Panc1 (cell line): Measurements from ENCODE around the gene SPATA1. TPM values are rescaled to one million over a fixed set of nuclear protein-coding genes. Genes with fewer than 3 reads are reported as not detected.
A peak's percentile ranks its signal among the peaks of the same experiment; 100 is the strongest.

Source experiments
- ATAC-seq: fragments of 200-7000 bp; cut with Tn5 transposase; 2 replicates; pipeline ENCODE4 v1.9.1; 2020; ENCODE audit warnings: mild to moderate bottlenecking, moderate library complexity
- BruUV-seq: library from RNA; stranded (reverse); fragments of 400-500 nt; replicated peaks from 2 replicates; lab custom pipeline; 2021; lab: Mats Ljungman, UMichigan
- CTCF ChIA-PET: fragments of 300-600 bp; sonication (Branson Sonifier 250); formaldehyde crosslinking; loops from one replicate; lab custom pipeline; 2022; ENCODE audit warnings: antibody characterized with exemption; lab: Charles Lee
- POLR2A ChIA-PET: fragments of 300-600 bp; sonication (Branson Sonifier 250); formaldehyde crosslinking; loops from one replicate; lab custom pipeline; 2022; ENCODE audit warnings: antibody characterized with exemption; lab: Charles Lee
- DNase-seq: peaks from one replicate; pipeline ENCODE4 v3.0.0-alpha.2; 2010; ENCODE audit warnings: low read depth, low spot score
- H3K27ac ChIP-seq: 2 replicates; pipeline ENCODE4 v1.5.1; 2011; ENCODE audit warnings: mild to moderate bottlenecking, low read length, inconsistent platforms
- H3K27me3 ChIP-seq: fragments of 200-500 bp; sonication (Bioruptor generic); 2 replicates; pipeline ENCODE4 v1.6.0; 2014; ENCODE audit warnings: low read length, inconsistent platforms; ENCODE audit not compliant: control insufficient read depth, insufficient read depth
- H3K36me3 ChIP-seq: fragments of 200-500 bp; sonication (Bioruptor generic); 2 replicates; pipeline ENCODE4 v1.5.1; 2014; ENCODE audit warnings: inconsistent platforms, mild to moderate bottlenecking, low read length, moderate library complexity; ENCODE audit not compliant: control insufficient read depth, insufficient read depth
- H3K4me1 ChIP-seq: 2 replicates; pipeline ENCODE4 v1.5.1; 2011; ENCODE audit warnings: inconsistent platforms, mild to moderate bottlenecking, low read length, moderate library complexity; ENCODE audit not compliant: control insufficient read depth, insufficient read depth
- H3K4me3 ChIP-seq, 2 experiments: 2 replicates each; pipeline ENCODE4 v1.5.1; 2011 to 2012; ENCODE audit warnings: low read depth in 2 of 2, low read length in 2 of 2, mild to moderate bottlenecking in 2 of 2, inconsistent platforms in 1 of 2, moderate library complexity in 1 of 2
- H3K9me3 ChIP-seq: fragments of 200-500 bp; sonication (Bioruptor generic); 2 replicates; pipeline ENCODE4 v1.5.1; 2014; ENCODE audit warnings: low read depth, mild to moderate bottlenecking, inconsistent platforms, low read length, moderate library complexity; ENCODE audit not compliant: control insufficient read depth, insufficient read depth
- POLR2AphosphoS5 ChIP-seq: IDR thresholded peaks from 2 replicates; pipeline ENCODE4 v1.6.1; 2012; ENCODE audit warnings: mild to moderate bottlenecking, low read depth, low read length, moderate library complexity
- SIN3A ChIP-seq: IDR thresholded peaks from 2 replicates; pipeline ENCODE4 v1.6.1; 2012; ENCODE audit warnings: low read depth, mild to moderate bottlenecking, low read length, moderate library complexity, borderline replicate concordance; ENCODE audit not compliant: insufficient read depth
- TCF7L2 ChIP-seq: IDR thresholded peaks from 2 replicates; pipeline ENCODE4 v1.6.1; 2011; ENCODE audit warnings: mild to moderate bottlenecking, low read depth, low read length, inconsistent platforms
- in situ Hi-C: cut with HindIII; loops from 2 replicates; pipeline ENCODE4 v1.10.0; 2016; ENCODE audit warnings: low sequenced_read_pairs, low pct_unique_long_range_greater_than_20kb
- intact Hi-C: fragments of 100-400 bp; cut with micrococcal nuclease; formaldehyde crosslinking; loops from one replicate; pipeline ENCODE4 v1.10.0; 2022; ENCODE audit not compliant: unreplicated experiment
- total RNA-seq: library from RNA; stranded (reverse); gene quantifications from one replicate; pipeline ENCODE4 v1.2.1, GENCODE V29; 2021; ENCODE audit not compliant: unreplicated experiment
- TF ChIP-seq, protein P1 (sequence below): fragments of 450-650 bp; IDR thresholded peaks from 2 replicates; pipeline ENCODE4 v1.5.1; 2017; ENCODE audit warnings: mild to moderate bottlenecking
- TF ChIP-seq, protein P2 (sequence below), 2 experiments: IDR thresholded peaks; 2 replicates each; pipeline ENCODE4 v1.6.1; 2011 to 2012; ENCODE audit warnings: low read depth in 2 of 2, control low read depth in 1 of 2, low read length in 1 of 2, mild to moderate bottlenecking in 1 of 2, moderate library complexity in 1 of 2; ENCODE audit not compliant: insufficient read depth in 1 of 2

The SPATA1 gene
- total RNA-seq, 1 experiment from 2014 or later = 5.0 TPM

DNA sequence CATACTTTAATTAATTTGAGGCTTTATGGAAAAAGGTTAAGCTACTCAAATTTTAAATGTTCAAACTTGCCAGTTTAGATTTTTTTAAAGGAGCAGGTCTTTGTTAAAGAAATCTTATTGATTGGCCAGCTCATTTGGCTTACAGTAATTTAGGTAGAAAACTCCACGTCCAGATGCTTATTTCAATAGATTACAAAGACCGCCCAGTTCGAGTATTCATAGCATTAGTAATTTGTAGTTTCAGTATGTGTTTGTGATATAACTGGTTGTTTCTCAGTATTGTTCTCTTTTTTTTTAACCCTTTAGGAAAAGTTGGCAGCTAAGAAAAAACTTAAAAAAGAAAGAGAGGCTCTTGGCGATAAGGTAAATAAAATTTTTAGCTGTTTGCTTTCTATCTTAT lies 25.5 kb upstream of the SPATA1 start:
- Histone ChIP-seq H3K4me3 (peak overlapping the region; percentile 71 to 81), H3K27me3 (no peaks in the 10 kb centered on the region), H3K36me3 (peaks cover 16% of the 10 kb centered on the region), H3K4me1 (peaks cover 11% of the 10 kb centered on the region), H3K27ac (peak overlapping the region; percentile 93), H3K9me3 (peaks cover 5% of the 10 kb centered on the region; the same call in 1 of the 2 replicates)
- TF ChIP-seq, protein P1, sequence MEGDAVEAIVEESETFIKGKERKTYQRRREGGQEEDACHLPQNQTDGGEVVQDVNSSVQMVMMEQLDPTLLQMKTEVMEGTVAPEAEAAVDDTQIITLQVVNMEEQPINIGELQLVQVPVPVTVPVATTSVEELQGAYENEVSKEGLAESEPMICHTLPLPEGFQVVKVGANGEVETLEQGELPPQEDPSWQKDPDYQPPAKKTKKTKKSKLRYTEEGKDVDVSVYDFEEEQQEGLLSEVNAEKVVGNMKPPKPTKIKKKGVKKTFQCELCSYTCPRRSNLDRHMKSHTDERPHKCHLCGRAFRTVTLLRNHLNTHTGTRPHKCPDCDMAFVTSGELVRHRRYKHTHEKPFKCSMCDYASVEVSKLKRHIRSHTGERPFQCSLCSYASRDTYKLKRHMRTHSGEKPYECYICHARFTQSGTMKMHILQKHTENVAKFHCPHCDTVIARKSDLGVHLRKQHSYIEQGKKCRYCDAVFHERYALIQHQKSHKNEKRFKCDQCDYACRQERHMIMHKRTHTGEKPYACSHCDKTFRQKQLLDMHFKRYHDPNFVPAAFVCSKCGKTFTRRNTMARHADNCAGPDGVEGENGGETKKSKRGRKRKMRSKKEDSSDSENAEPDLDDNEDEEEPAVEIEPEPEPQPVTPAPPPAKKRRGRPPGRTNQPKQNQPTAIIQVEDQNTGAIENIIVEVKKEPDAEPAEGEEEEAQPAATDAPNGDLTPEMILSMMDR = no peak
- TF ChIP-seq POLR2AphosphoS5 = no peak
- TF ChIP-seq, protein P2, sequence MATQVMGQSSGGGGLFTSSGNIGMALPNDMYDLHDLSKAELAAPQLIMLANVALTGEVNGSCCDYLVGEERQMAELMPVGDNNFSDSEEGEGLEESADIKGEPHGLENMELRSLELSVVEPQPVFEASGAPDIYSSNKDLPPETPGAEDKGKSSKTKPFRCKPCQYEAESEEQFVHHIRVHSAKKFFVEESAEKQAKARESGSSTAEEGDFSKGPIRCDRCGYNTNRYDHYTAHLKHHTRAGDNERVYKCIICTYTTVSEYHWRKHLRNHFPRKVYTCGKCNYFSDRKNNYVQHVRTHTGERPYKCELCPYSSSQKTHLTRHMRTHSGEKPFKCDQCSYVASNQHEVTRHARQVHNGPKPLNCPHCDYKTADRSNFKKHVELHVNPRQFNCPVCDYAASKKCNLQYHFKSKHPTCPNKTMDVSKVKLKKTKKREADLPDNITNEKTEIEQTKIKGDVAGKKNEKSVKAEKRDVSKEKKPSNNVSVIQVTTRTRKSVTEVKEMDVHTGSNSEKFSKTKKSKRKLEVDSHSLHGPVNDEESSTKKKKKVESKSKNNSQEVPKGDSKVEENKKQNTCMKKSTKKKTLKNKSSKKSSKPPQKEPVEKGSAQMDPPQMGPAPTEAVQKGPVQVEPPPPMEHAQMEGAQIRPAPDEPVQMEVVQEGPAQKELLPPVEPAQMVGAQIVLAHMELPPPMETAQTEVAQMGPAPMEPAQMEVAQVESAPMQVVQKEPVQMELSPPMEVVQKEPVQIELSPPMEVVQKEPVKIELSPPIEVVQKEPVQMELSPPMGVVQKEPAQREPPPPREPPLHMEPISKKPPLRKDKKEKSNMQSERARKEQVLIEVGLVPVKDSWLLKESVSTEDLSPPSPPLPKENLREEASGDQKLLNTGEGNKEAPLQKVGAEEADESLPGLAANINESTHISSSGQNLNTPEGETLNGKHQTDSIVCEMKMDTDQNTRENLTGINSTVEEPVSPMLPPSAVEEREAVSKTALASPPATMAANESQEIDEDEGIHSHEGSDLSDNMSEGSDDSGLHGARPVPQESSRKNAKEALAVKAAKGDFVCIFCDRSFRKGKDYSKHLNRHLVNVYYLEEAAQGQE (IDR thresholded peaks at IDR 0.05; ENCODE audit: insufficient read depth in 1 of 2, low read depth in 2 of 2, low read length in 1 of 2) = no peak
- no peak for TF ChIP-seq SIN3A
- TF ChIP-seq TCF7L2 = no peak
- intact Hi-C loops = no loop called here
- ChIA-PET POLR2A (interaction anchor here (0.6 to 1.1 kb wide), 5 partner anchors 14 to 215 kb away, joined by 3 to 5 read pairs (median 3); no protein-coding TSS in a partner anchor), CTCF (interaction anchor here (0.6 to 1.1 kb wide), 3 partner anchors 56 to 273 kb away, joined by 3 to 6 read pairs (median 5); no protein-coding TSS in a partner anchor)
- in situ Hi-C loops = no loop called here
- no TSS peak for BruUV-seq
- no peak for DNase-seq
- no peak for ATAC-seq

DNA sequence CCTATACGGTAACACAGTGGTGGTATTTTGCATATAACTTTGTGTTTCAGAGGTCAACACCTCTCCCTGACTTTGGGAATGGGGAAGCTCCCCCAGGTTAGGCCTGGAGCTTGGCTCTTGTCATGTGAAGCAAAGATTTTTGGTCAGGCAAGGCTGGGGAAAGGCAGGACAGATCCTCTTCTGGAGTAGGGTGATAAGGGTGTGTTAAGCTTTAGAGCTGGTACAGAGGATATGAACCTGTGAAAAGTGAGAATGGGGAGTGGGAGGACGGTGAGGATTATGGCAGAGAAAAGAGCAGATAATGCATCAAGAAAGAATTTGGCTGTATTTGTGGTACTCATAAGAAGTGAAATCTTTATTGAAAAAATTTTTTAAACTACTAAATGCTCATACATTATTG lies 24.9 kb upstream of the SPATA1 start:
- in situ Hi-C loops = no loop called here
- POLR2A ChIA-PET = interaction anchor here (0.6 to 1.1 kb wide), 2 partner anchors 22 to 54 kb away, joined by 3 read pairs; no protein-coding TSS in a partner anchor
- intact Hi-C loops = no loop called here

More for the DNA sequence above, 24.9 kb upstream of the SPATA1 start:
- TF ChIP-seq SIN3A = no peak
- TF ChIP-seq, protein P1 = no peak
- TF ChIP-seq, protein P2 (IDR thresholded peaks at IDR 0.05; ENCODE audit: insufficient read depth in 1 of 2, low read depth in 2 of 2, low read length in 1 of 2) = no peak
- no peak overlapping the region for H3K27ac ChIP-seq
- H3K36me3 ChIP-seq = peaks cover 16% of the 10 kb centered on the region
- peaks cover 5% of the 10 kb centered on the region; the same call in 1 of the 2 replicates for H3K9me3 ChIP-seq
- peaks cover 11% of the 10 kb centered on the region for H3K4me1 ChIP-seq
- no TSS peak for BruUV-seq
- no peak for ATAC-seq
- no peak overlapping the region for H3K4me3 ChIP-seq
- CTCF ChIA-PET = interaction anchor here (0.6 kb wide), 1 partner anchor 243 kb away, joined by 5 read pairs; no protein-coding TSS in a partner anchor
- DNase-seq = no peak
- no peaks in the 10 kb centered on the region for H3K27me3 ChIP-seq
